ENCODE measurements around the gene ECHS1. TPM values are rescaled to one million over a fixed set of nuclear protein-coding genes. Genes with fewer than 3 reads are reported as not detected.

The ECHS1 gene
- total RNA-seq, 3 donors from 2014 or later: 97.7 to 180 (median 151) TPM

DNA sequence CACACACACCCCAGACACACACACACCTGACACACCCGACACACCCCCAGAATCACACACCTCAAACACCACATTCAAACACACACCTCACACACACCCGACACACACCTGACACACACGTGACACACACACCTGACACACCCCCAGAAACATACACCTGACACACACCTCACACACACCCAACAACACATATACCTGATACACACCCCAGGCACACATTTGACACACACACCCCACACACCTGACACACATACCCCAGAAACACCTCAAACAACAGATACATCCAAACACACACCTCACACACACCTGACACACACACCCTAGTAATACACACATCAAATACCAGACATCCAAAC lies 35.8 kb downstream of the ECHS1 start:
- TF ChIP-seq, protein P1, sequence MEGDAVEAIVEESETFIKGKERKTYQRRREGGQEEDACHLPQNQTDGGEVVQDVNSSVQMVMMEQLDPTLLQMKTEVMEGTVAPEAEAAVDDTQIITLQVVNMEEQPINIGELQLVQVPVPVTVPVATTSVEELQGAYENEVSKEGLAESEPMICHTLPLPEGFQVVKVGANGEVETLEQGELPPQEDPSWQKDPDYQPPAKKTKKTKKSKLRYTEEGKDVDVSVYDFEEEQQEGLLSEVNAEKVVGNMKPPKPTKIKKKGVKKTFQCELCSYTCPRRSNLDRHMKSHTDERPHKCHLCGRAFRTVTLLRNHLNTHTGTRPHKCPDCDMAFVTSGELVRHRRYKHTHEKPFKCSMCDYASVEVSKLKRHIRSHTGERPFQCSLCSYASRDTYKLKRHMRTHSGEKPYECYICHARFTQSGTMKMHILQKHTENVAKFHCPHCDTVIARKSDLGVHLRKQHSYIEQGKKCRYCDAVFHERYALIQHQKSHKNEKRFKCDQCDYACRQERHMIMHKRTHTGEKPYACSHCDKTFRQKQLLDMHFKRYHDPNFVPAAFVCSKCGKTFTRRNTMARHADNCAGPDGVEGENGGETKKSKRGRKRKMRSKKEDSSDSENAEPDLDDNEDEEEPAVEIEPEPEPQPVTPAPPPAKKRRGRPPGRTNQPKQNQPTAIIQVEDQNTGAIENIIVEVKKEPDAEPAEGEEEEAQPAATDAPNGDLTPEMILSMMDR (IDR thresholded peaks at IDR 0.05): no peak
- H3K9me3 ChIP-seq: no peaks in the 10 kb centered on the region
- no peak for ATAC-seq
- DNase-seq: no peak
- H3K4me3 ChIP-seq: no peak overlapping the region
- intact Hi-C loops (cut with DNase I, micrococcal nuclease): no loop called here
- H3K36me3 ChIP-seq (ENCODE audit: low read depth): no peaks in the 10 kb centered on the region
- peaks cover 14% of the 10 kb centered on the region for H3K4me1 ChIP-seq (ENCODE audit: low read depth)

DNA sequence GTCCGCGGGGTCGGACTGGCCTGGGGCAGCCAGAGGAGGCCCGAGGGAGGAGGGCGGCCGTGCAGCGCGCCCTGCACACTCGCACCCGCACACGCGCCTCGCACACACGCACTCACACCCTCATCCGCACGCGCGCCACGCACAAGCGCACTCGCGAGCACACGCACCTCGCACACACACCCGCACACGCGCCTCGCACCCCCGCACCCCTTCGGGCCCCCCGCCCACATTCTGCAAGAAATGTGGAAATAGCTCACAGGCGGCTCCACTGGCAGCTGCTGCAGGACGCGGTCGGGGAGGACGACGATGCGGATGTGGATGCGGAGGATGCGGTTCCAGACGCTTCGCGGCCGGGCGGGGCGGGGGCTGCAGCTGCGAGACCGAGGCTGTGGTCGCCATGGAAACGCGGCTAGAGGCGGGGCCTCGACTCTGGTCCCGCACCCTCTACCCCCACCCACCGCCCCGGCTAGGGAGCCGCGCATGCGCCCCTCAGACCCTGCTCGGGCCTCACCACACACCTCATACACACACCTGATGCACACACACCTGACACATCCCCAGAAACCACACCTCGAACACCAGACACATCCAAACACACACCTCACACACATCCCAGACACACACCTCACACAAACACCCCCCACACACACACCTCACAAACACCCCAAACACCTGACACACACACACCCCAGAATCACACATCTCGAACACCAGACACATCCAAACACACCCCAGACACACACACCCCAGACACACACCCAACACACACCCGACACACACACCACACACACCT lies 36.4 kb downstream of the ECHS1 start, which contains the start of gene CALY:
TSS of gene CALY (minus strand) at position 320 of the 793 bp plus-strand sequence. CDS start 7,907 bp downstream, outside the sequence.
- Histone ChIP-seq H3K36me3 (ENCODE audit: low read depth) (no peaks in the 10 kb centered on the region), H3K9me3 (no peaks in the 10 kb centered on the region), H3K4me1 (ENCODE audit: low read depth) (peaks cover 14% of the 10 kb centered on the region), H3K4me3 (no peak within 1 kb of the TSS)
- DNase-seq: peak; percentile 50 to 86 (median 73)
- TF ChIP-seq, protein P1 (IDR thresholded peaks at IDR 0.05): no peak
- intact Hi-C loops (cut with DNase I, micrococcal nuclease): no loop called here
- peak; percentile 57 for ATAC-seq

DNA sequence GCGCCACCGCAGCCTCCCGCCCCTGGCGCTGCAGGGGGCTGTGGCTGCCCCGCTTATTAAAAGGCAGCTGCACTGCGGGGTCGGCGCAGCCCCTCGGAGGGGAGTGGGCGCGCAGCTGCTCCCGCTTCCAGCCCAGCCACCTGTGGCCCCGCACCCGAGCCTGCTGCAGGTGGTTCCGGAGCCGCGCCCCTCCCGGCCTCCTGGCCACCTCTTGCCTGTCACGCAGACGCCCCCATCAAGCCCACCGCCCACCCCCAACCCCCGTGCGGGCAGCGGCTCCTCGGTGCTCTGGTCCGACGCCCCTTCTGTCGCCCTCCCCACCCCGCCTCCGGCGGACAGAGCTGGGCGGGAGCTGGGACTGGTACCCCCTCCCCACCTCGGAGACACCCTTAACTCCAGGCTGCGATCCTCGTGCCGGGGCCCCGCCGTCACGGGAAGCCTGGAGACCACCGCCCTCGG lies 37.0 kb downstream of the ECHS1 start:
- H3K4me3 ChIP-seq: no peak overlapping the region
- ATAC-seq: no peak
- intact Hi-C loops (cut with DNase I, micrococcal nuclease): no loop called here
- H3K36me3 ChIP-seq (ENCODE audit: low read depth): no peaks in the 10 kb centered on the region
- peak in 1 of 3 donors; percentile 30 for DNase-seq
- H3K9me3 ChIP-seq: no peaks in the 10 kb centered on the region
- TF ChIP-seq, protein P1 (IDR thresholded peaks at IDR 0.05): no peak
- H3K4me1 ChIP-seq (ENCODE audit: low read depth): peaks cover 14% of the 10 kb centered on the region

DNA sequence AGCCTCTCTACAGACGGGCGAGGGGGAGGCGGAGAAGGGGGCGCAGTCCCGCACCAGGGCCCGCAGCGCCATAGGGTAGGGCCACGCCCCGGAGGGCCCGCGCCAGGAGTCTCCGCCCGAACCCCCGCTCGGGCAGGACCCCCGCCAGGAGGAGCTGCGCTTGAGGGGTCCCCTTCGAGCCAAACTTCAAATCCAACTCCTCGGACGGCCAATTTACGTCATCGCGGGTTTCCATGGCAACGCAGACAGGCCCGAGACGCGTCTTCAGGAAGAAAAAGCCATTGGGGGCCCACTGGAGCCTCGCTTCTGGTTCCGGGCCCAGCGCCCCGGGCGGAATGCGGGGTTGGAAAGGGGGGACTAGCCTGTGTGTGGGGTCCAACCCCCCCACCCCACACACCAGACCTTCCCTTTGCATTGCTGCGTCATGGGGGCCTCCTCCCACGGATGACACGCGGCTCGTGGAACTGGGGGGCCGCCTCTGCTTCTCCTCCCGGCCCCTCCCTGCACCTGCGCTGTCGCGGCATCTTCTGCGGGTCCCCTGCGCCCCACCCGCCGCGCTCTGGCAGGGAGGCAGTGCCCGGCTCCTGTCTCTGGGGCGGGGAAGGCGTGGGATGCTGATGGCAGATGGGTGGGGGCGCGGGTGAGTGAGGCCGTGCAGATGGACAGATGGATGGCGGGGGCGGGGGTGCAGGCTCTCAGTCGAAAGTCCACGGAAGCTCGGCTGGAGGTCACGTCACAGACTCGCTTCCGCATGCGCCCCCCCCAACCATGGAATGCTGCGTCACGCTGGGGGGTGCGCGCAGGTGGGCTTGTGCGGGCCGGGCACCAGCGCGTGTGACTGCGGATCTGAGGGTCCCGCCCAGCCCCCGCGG lies 37.7 kb downstream of the ECHS1 start:
- peak in 2 of 3 donors; percentile 62 to 64 for DNase-seq
- TF ChIP-seq, protein P1 (IDR thresholded peaks at IDR 0.05): no peak
- peak; percentile 51 for ATAC-seq
- H3K4me3 ChIP-seq: no peak overlapping the region
- peaks cover 14% of the 10 kb centered on the region for H3K4me1 ChIP-seq (ENCODE audit: low read depth)
- no peaks in the 10 kb centered on the region for H3K36me3 ChIP-seq (ENCODE audit: low read depth)
- H3K9me3 ChIP-seq: no peaks in the 10 kb centered on the region
- intact Hi-C loops (cut with DNase I, micrococcal nuclease): no loop called here

DNA sequence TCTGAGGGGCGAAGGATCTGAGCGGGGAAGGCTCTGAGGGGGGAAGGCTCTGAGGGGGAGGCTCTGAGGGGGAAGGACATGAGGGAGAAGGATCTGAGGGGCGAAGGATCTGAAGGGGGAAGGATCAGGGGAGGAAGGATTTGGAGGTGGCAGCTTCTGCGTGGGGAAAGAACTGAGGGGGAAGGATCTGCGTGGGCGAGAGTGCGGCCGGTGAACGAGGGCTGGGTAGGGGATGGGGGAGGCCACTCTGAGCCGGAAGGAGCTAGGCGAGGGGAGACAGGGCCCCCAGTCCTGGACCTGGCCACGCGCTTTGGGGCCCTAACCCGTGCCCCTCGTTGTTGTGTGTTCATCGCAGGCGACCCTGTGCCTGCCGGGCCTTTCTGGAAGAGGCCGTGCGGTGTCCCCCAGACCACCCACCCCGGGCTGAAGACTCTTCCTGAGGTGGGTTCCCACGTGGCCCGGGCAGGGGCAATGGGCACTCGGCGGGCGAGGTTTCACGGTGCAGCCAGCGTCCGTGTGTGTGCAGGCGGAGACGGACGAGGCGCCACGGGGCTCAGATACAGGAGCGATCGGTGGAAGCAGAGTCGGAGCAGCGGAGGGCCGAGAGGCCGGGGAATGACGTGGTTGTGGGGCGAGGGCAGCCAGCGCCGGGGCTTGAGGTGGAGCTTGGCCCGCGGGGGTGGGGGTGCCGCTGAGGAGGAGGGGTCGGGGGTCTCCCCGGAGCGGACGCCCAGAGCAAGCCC lies 38.5 kb downstream of the ECHS1 start:
- ATAC-seq (peak; percentile 39), DNase-seq (no peak)
- Histone ChIP-seq H3K36me3 (ENCODE audit: low read depth) (no peaks in the 10 kb centered on the region), H3K9me3 (no peaks in the 10 kb centered on the region), H3K4me1 (ENCODE audit: low read depth) (peaks cover 18% of the 10 kb centered on the region), H3K4me3 (no peak overlapping the region)
- TF ChIP-seq, protein P1 (IDR thresholded peaks at IDR 0.05): no peak
- intact Hi-C loops (cut with DNase I, micrococcal nuclease): no loop called here
